Measurements from ENCODE around the gene RIPOR2.

The RIPOR2 gene

GRCh38 chr6:24935366-24936152 is at the start of gene RIPOR2:
Gene RIPOR2, minus strand, starts transcription at chr6:24935960. Its CDS starts 62 bp downstream, at chr6:24935898.
- ATAC-seq = peak; percentile 53
- DNase-seq = peak; percentile 73

- ATAC-seq = no peak
- DNase-seq = no peak
Observed at GRCh38 chr6:24985323-24985722, 49.6 kb upstream of the RIPOR2 start.

GRCh38 chr6:24982231-24982630 is 46.5 kb upstream of the RIPOR2 start:
- no peak for DNase-seq

GRCh38 chr6:24981386-24981760 is 45.6 kb upstream of the RIPOR2 start:
- no peak for DNase-seq
- ATAC-seq = no peak

More at GRCh38 chr6:24982231-24982630, 46.5 kb upstream of the RIPOR2 start:
- no peak for ATAC-seq

GRCh38 chr6:24980507-24981385 is 45.0 kb upstream of the RIPOR2 start:
- peak; percentile 83 for ATAC-seq
- DNase-seq = no peak

GRCh38 chr6:24979176-24979575 is 43.4 kb upstream of the RIPOR2 start:
- ATAC-seq (no peak), DNase-seq (no peak)

GRCh38 chr6:24974182-24975171 is 38.7 kb upstream of the RIPOR2 start:
- peak; percentile 93 for ATAC-seq
- DNase-seq = peak; percentile 45

GRCh38 chr6:24972311-24972958 is 36.7 kb upstream of the RIPOR2 start:
- DNase-seq (no peak), ATAC-seq (no peak)

GRCh38 chr6:24971067-24971466 is 35.3 kb upstream of the RIPOR2 start:
- DNase-seq = no peak
- no peak for ATAC-seq

- ATAC-seq (no peak), DNase-seq (no peak)
Observed at GRCh38 chr6:24969343-24969860, 33.6 kb upstream of the RIPOR2 start.

- ATAC-seq = peak; percentile 68
- DNase-seq = no peak
Observed at GRCh38 chr6:24968783-24969182, 33.0 kb upstream of the RIPOR2 start.

GRCh38 chr6:24967211-24967610 is 31.5 kb upstream of the RIPOR2 start:
- ATAC-seq (no peak), DNase-seq (no peak)

GRCh38 chr6:24966381-24966780 is 30.6 kb upstream of the RIPOR2 start:
- ATAC-seq (no peak), DNase-seq (no peak)

GRCh38 chr6:24963887-24964570 is 28.3 kb upstream of the RIPOR2 start:
- DNase-seq = no peak
- no peak for ATAC-seq

- no peak for ATAC-seq
- DNase-seq = no peak
Observed at GRCh38 chr6:24963339-24963738, 27.6 kb upstream of the RIPOR2 start.

- ATAC-seq (no peak), DNase-seq (no peak)
Observed at GRCh38 chr6:24961852-24962251, 26.1 kb upstream of the RIPOR2 start.

- no peak for DNase-seq
Observed at GRCh38 chr6:24960991-24961475, 25.3 kb upstream of the RIPOR2 start.

GRCh38 chr6:24959319-24959718 is 23.6 kb upstream of the RIPOR2 start:
- ATAC-seq = no peak

More at GRCh38 chr6:24960991-24961475, 25.3 kb upstream of the RIPOR2 start:
- ATAC-seq = peak; percentile 32

GRCh38 chr6:24957199-24957598 is 21.4 kb upstream of the RIPOR2 start:
- ATAC-seq = no peak
- DNase-seq = no peak

More at GRCh38 chr6:24959319-24959718, 23.6 kb upstream of the RIPOR2 start:
- DNase-seq = no peak

GRCh38 chr6:24953726-24954125 is 18.0 kb upstream of the RIPOR2 start:
- no peak for ATAC-seq
- no peak for DNase-seq
